Endothelial cell of umbilical vein (primary cell): ENCODE data around the gene PIK3AP1. TPM values are rescaled to one million over a fixed set of nuclear protein-coding genes. Genes with fewer than 3 reads are reported as not detected.

Experiments
- BruUV-seq: library from RNA; stranded (reverse); fragments of 400-500 nt; replicated peaks from 2 replicates; lab custom pipeline; 2021; lab: Mats Ljungman, UMichigan
- CTCF ChIA-PET: fragments of 300-600, 350-600 bp; sonication (Branson Sonifier 250); formaldehyde crosslinking; loops from one replicate; lab custom pipeline; 2021; ENCODE audit warnings: antibody characterized with exemption, inconsistent platforms; lab: Charles Lee
- POLR2A ChIA-PET: fragments of 300-600, 350-600 bp; sonication (Branson Sonifier 250); formaldehyde crosslinking; loops from one replicate; lab custom pipeline; 2021; ENCODE audit warnings: antibody characterized with exemption, inconsistent platforms; lab: Charles Lee
- DNase-seq: peaks from one replicate; pipeline ENCODE4 v3.0.0-alpha.2; 2011; ENCODE audit warnings: low read depth, low spot score
- FAIRE-seq: peaks from 2 replicates; lab custom pipeline; 2011; peaks lifted over from hg19 to GRCh38; lab: Jason Lieb, UNC
- H2AFZ ChIP-seq: 2 replicates; pipeline ENCODE4 v1.6.0; 2012; ENCODE audit warnings: low read depth, low read length, control low read depth, inconsistent platforms
- H3K27ac ChIP-seq: 2 replicates; pipeline ENCODE4 v1.5.1; 2011; ENCODE audit warnings: low read depth, mild to moderate bottlenecking, control low read depth, low read length, moderate library complexity; ENCODE audit not compliant: insufficient read depth
- H3K27me3 ChIP-seq, 2 experiments: 2 replicates each; pipeline versions ENCODE4 v1.6.0 to v1.6.1; 2011; ENCODE audit warnings: low read length in 2 of 2, mixed read lengths in 1 of 2; ENCODE audit not compliant: control insufficient read depth in 2 of 2, insufficient read depth in 2 of 2
- H3K36me3 ChIP-seq, 2 experiments: 2 replicates in 1 of 2; 3 replicates in 1 of 2; pipeline ENCODE4 v1.5.1; 2011; ENCODE audit warnings: low read length in 2 of 2, mild to moderate bottlenecking in 1 of 2, moderate library complexity in 1 of 2; ENCODE audit not compliant: control insufficient read depth in 2 of 2, insufficient read depth in 2 of 2; ENCODE audit errors: extremely low read depth in 1 of 2
- H3K4me1 ChIP-seq: 3 replicates; pipeline ENCODE4 v1.5.1; 2011; ENCODE audit warnings: mild to moderate bottlenecking, low read length; ENCODE audit not compliant: control insufficient read depth, insufficient read depth; ENCODE audit errors: extremely low read depth
- H3K4me2 ChIP-seq: 2 replicates; pipeline ENCODE4 v1.6.1; 2011; ENCODE audit warnings: low read length, control low read depth, mixed read lengths; ENCODE audit not compliant: insufficient read depth
- H3K4me3 ChIP-seq, 3 experiments: fragments of 200-600 bp in 1 of 3; sonication (generic), shearing (Covaris generic) in 1 of 3; replicated peaks in 1 of 3; 2 replicates each; pipeline ENCODE4 v1.5.1; 2011 to 2016; ENCODE audit warnings: control low read depth in 3 of 3, low read length in 3 of 3, mild to moderate bottlenecking in 2 of 3, inconsistent platforms in 1 of 3, low read depth in 1 of 3, moderate library complexity in 1 of 3; ENCODE audit not compliant: insufficient read depth in 1 of 3
- H3K79me2 ChIP-seq: 2 replicates; pipeline ENCODE4 v1.6.0; 2012; ENCODE audit warnings: low read length, inconsistent platforms; ENCODE audit not compliant: control insufficient read depth, insufficient read depth
- H3K9ac ChIP-seq: replicated peaks from 2 replicates; pipeline ENCODE3; 2011; ENCODE audit warnings: low read length, control low read depth; ENCODE audit not compliant: insufficient read depth; ENCODE audit errors: extremely low read depth
- H3K9me1 ChIP-seq: replicated peaks from 3 replicates; pipeline ENCODE4 v1.6.0; 2011; ENCODE audit warnings: mild to moderate bottlenecking, low read length; ENCODE audit not compliant: control insufficient read depth, insufficient read depth; ENCODE audit errors: extremely low read depth
- H3K9me3 ChIP-seq: replicated peaks from 2 replicates; pipeline ENCODE4 v1.5.1; 2012; ENCODE audit warnings: low read length, inconsistent platforms; ENCODE audit not compliant: control insufficient read depth, insufficient read depth
- H4K20me1 ChIP-seq: replicated peaks from 2 replicates; pipeline ENCODE3; 2011; ENCODE audit warnings: mild to moderate bottlenecking, low read length; ENCODE audit not compliant: control insufficient read depth, insufficient read depth; ENCODE audit errors: extremely low read depth
- CTCF ChIP-seq, 2 donors: IDR thresholded peaks; 1 replicate in 1 of 2; 2 replicates in 1 of 2; pipeline ENCODE4 v1.5.1; 2011; ENCODE audit warnings: low read length in 2 of 2, mild to moderate bottlenecking in 2 of 2, moderate library complexity in 2 of 2, control low read depth in 1 of 2, inconsistent platforms in 1 of 2, low read depth in 1 of 2; ENCODE audit not compliant: insufficient read depth in 1 of 2; ENCODE audit errors: extremely low read depth in 1 of 2
- EZH2 ChIP-seq: IDR thresholded peaks from 2 replicates; pipeline ENCODE4 v1.6.1; 2012; ENCODE audit warnings: borderline replicate concordance, low read depth, mild to moderate bottlenecking, moderate library complexity, low read length, inconsistent platforms; ENCODE audit not compliant: severe bottlenecking
- FOS ChIP-seq: IDR thresholded peaks from 2 replicates; pipeline ENCODE4 v1.6.1; 2011; ENCODE audit warnings: mild to moderate bottlenecking, low read length, moderate library complexity, borderline replicate concordance; ENCODE audit not compliant: insufficient read depth
- GATA2 ChIP-seq: IDR thresholded peaks from 2 replicates; pipeline ENCODE4 v1.7.0; 2011; ENCODE audit warnings: low read depth, mild to moderate bottlenecking, moderate library complexity, mixed read lengths, low read length; ENCODE audit not compliant: insufficient read length, insufficient read depth
- JUN ChIP-seq: IDR thresholded peaks from 2 replicates; pipeline ENCODE4 v1.6.1; 2011; ENCODE audit warnings: borderline replicate concordance, low read depth; ENCODE audit not compliant: insufficient read length, insufficient read depth
- MAX ChIP-seq: IDR thresholded peaks from 2 replicates; pipeline ENCODE4 v1.6.1; 2011; ENCODE audit not compliant: insufficient read depth, insufficient read length
- MYC ChIP-seq: IDR thresholded peaks from one replicate; pipeline ENCODE4 v1.6.1; 2011; ENCODE audit warnings: mild to moderate bottlenecking, low read depth, low read length
- POLR2A ChIP-seq: IDR thresholded peaks from 2 replicates; pipeline ENCODE4 v1.6.1; 2012; ENCODE audit warnings: low read depth, mild to moderate bottlenecking, control low read depth, low read length
- POLR2AphosphoS5 ChIP-seq: IDR thresholded peaks from 2 replicates; pipeline ENCODE4 v1.6.1; 2012; ENCODE audit warnings: low read depth, mild to moderate bottlenecking, control low read depth, low read length, moderate library complexity; ENCODE audit not compliant: insufficient read depth
- dilution Hi-C: fragments of 300-500 bp; cut with MboI; formaldehyde crosslinking; loops from one replicate; pipeline ENCODE4 v1.15.0; 2019; ENCODE audit warnings: low sequenced_read_pairs; ENCODE audit not compliant: extremely low pct_ligation_motif_present
- intact Hi-C: fragments of 100-400 bp; cut with micrococcal nuclease; formaldehyde crosslinking; loops from one replicate; pipeline ENCODE4 v1.10.0; 2022
- polyA plus RNA-seq, 4 experiments: library from polyadenylated mRNA; depleted of rRNA in 3 of 4; stranded (reverse) in 3 of 4; unstranded in 1 of 4; fragments of >200 nt; gene quantifications; 2 replicates each; pipeline versions ENCODE4 v1.2.1 to v1.2.3, GENCODE V29; 2011 to 2012; ENCODE audit warnings: missing spikeins in 1 of 4
- total RNA-seq: library from RNA; stranded (reverse); gene quantifications from 2 replicates; pipeline ENCODE4 v1.2.3, GENCODE V29; 2021

PIK3AP1 gene
- total and polyA plus RNA-seq, 2 donors (not counting 3 experiments of a cell fraction or from before 2014, with no cell fraction given): 0.04 TPM; not detected in 1

GRCh38 chr10:96560489-96560888, 159.8 kb downstream of the PIK3AP1 start:
- Histone ChIP-seq H3K4me1 (no peaks in the 10 kb centered on the region), H3K9me1 (no peaks in the 10 kb centered on the region), H3K4me2 (no peak overlapping the region), H3K9ac (no peak overlapping the region), H3K9me3 (no peaks in the 10 kb centered on the region), H3K79me2 (peaks cover 73% of the 10 kb centered on the region), H3K4me3 (no peak overlapping the region), H3K36me3 (peaks cover 6 to 15% of the 10 kb centered on the region in 2 experiments), H4K20me1 (peaks cover 9% of the 10 kb centered on the region), H2AFZ (no peak overlapping the region), H3K27me3 (no peaks in the 10 kb centered on the region), H3K27ac (no peak overlapping the region)
- TF ChIP-seq MAX (no peak), POLR2A (no peak), EZH2 (no peak), CTCF (IDR thresholded peaks at IDR 0.05; ENCODE audit: extremely low read depth in 1 of 2, insufficient read depth in 1 of 2, low read depth in 1 of 2, low read length in 2 of 2) (no peak), POLR2AphosphoS5 (no peak), MYC (no peak), JUN (no peak), GATA2 (no peak), FOS (no peak)
- DNase-seq: no peak
- intact Hi-C loops (no loop called here), dilution Hi-C loops (no loop called here)
- FAIRE-seq: no peak
- ChIA-PET POLR2A (no interaction called here), CTCF (interaction anchor here (0.8 kb wide), 1 partner anchor 164 kb away, joined by 3 read pairs; no protein-coding TSS in a partner anchor)
- no TSS peak for BruUV-seq
